ENCODE measurements around the gene NOL3.

The NOL3 gene

DNA sequence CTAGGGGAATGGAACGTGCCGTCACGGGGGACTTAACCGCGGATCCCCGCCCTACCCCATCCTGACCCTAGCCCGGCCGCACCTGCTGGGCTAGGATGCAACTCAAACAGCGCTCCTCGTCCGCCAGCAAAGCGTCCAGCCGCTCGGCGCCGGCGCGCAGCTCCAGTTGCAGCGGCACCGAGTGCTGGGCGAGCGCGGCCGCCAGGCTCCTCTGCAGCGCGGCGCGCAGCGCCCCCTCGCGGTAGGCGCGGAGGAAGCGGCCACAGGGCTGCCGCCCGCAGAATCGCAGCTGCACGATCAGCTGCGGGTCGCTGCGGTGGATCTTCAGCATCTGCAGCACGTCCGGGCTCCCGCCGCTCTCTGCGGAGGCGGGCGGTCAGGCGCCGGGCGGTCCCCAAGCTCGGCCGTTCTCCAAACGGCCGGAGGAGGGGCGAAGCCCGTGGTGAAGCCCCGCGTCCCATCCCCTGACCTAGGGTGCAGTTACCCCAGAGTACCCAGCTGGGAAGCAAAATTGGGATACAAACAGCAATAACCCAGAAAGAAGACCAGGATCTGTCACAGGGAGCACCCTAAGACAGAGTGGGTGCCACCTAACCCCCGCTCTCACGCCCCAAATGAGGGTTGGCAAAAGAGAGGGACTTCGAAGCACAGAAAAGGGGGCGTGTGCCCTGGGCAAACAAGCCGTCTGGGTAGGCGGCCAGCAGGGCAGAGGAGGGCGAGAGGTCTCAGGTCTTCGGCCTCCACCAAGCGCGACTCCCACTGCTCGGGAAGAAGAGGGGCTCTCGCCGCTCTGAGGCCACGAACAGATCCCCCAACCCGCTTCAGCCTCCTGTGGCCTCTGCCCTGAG is 14.8 kb upstream of the NOL3 start:
- peak; percentile 99 for TF ChIP-seq CTCF (IDR thresholded peaks at IDR 0.05)
- DNase-seq (ENCODE audit: low spot score), result peak; percentile 80
- H3K4me3 ChIP-seq, result peak overlapping the region; percentile 65
- no peak overlapping the region for H3K27ac ChIP-seq

GRCh38 chr16:67156143-67156844 is 14.0 kb upstream of the NOL3 start:
- no peak for TF ChIP-seq CTCF (IDR thresholded peaks at IDR 0.05)
- DNase-seq (ENCODE audit: low spot score), result peak; percentile 71
- H3K27ac ChIP-seq, result no peak overlapping the region
- H3K4me3 ChIP-seq, result no peak overlapping the region

GRCh38 chr16:67157106-67157748 is 13.1 kb upstream of the NOL3 start:
- Histone ChIP-seq H3K27ac (no peak overlapping the region), H3K4me3 (no peak overlapping the region)
- no peak for DNase-seq (ENCODE audit: low spot score)
- no peak for TF ChIP-seq CTCF (IDR thresholded peaks at IDR 0.05)

GRCh38 chr16:67157892-67158635 is 12.3 kb upstream of the NOL3 start:
- no peak overlapping the region for H3K4me3 ChIP-seq
- TF ChIP-seq CTCF (IDR thresholded peaks at IDR 0.05), result no peak
- H3K27ac ChIP-seq, result no peak overlapping the region
- no peak for DNase-seq (ENCODE audit: low spot score)

DNA sequence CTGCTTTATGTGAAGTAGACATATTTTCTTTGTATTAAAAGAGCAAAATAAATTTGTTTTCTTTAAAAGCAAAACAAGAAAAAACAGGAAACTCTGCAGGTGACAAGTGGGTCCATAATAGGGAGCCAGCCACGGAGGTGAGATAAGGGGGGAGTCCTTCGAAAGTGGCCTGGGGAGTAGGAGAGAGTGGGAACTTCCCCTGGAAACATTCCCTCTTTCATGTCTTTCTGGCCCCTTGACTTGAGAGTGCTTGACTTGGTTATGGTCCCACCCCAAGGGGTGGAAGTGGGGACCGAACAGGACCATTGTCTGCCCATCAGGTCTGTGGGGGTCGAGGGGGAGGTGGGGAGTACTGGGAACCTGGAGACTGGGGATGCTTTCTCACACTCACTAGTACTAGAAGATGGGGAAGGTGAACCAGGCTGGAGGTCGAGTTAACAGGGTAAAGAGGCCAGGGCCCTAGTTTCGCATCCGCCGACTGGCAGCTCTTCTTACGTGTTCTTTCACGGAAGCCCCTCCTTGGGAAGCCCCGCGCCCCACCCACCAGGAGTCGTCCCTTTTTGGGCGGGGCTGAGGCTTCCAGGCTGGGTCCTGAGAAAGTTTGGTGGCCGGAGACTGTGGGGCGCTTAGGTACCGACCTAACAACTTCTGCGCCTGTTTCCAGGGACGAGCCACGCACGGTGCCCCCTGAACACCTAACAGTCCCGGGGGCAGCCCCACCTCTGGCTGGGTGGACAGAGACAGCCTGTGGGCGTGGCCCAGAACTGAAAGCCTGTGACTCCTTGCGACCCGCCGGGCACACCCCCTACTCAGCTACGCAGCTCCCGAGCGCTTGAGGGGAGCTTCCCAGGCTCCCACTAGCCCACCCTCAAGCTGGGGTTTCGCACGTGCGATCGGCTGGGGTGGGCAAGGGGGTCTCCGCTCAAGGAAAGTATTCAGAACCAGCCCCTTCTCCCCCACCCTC is 11.4 kb upstream of the NOL3 start:
- DNase-seq (ENCODE audit: low spot score), result peak; percentile 78
- H3K4me3 ChIP-seq, result peak overlapping the region; percentile 82
- peak overlapping the region; percentile 64 to 83 for H3K27ac ChIP-seq
- no peak for TF ChIP-seq CTCF (IDR thresholded peaks at IDR 0.05)

DNA sequence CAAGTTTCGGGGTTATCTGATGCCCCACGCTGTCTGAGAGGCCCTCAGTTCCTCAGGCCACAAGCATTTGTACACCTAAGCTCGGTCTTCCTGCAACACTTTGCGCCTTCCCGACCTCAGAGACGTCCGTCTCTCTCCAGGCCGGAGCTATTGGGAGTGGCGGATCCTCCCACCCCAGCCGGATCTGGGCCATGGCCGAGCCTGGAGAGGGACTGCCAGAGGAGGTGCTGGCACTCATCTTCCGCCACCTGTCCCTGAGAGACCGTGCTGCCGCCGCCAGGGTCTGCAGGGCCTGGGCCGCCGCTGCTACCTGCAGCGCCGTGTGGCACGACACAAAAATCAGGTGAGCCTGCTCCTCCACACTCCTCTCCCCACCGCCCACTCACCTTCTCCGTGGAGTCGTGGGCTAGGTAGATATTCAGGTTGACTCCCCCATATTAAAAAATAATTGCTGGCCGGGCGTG is 8.7 kb upstream of the NOL3 start:
- peak overlapping the region; percentile 82 for H3K4me3 ChIP-seq

More for the DNA sequence above, 8.7 kb upstream of the NOL3 start:
- DNase-seq (ENCODE audit: low spot score), result peak; percentile 75
- TF ChIP-seq CTCF (IDR thresholded peaks at IDR 0.05), result no peak
- no peak overlapping the region for H3K27ac ChIP-seq
